GM19240 (cell line): Measurements from ENCODE around the gene SGPL1.

ENCODE experiments used
- DNase-seq: peaks from one replicate; pipeline ENCODE4 v3.0.0; 2011; ENCODE audit warnings: low spot score; ENCODE audit not compliant: insufficient read length

Gene SGPL1

GRCh38 chr10:70809726-70810125 lies 6.0 kb upstream of the SGPL1 start:
- DNase-seq = no peak

GRCh38 chr10:70810967-70811366 lies 4.8 kb upstream of the SGPL1 start:
- DNase-seq = no peak

GRCh38 chr10:70811881-70812280 lies 3.9 kb upstream of the SGPL1 start:
- DNase-seq = no peak

- no peak for DNase-seq
Observed at GRCh38 chr10:70812814-70813213, 2.9 kb upstream of the SGPL1 start.

- no peak for DNase-seq
Observed at GRCh38 chr10:70814126-70814525, 1.6 kb upstream of the SGPL1 start.

- peak; percentile 29 for DNase-seq
Observed at GRCh38 chr10:70816220-70816894, 609 bp downstream of the SGPL1 start.

- DNase-seq = no peak
Observed at GRCh38 chr10:70820976-70821750, 5.4 kb downstream of the SGPL1 start.

- no peak for DNase-seq
Observed at GRCh38 chr10:70822076-70822820, 6.5 kb downstream of the SGPL1 start.

- DNase-seq = no peak
Observed at GRCh38 chr10:70827086-70827757, 11.5 kb downstream of the SGPL1 start.

- DNase-seq = no peak
Observed at GRCh38 chr10:70828923-70829322, 13.2 kb downstream of the SGPL1 start.

GRCh38 chr10:70829543-70829942 lies 13.8 kb downstream of the SGPL1 start:
- DNase-seq = no peak

- no peak for DNase-seq
Observed at GRCh38 chr10:70830164-70830563, 14.4 kb downstream of the SGPL1 start.

GRCh38 chr10:70832221-70832620 lies 16.5 kb downstream of the SGPL1 start:
- DNase-seq = no peak

- no peak for DNase-seq
Observed at GRCh38 chr10:70832852-70833528, 17.2 kb downstream of the SGPL1 start.

- DNase-seq = no peak
Observed at GRCh38 chr10:70833601-70834000, 17.9 kb downstream of the SGPL1 start.

- DNase-seq = no peak
Observed at GRCh38 chr10:70834021-70834420, 18.3 kb downstream of the SGPL1 start.

GRCh38 chr10:70834441-70835151 lies 18.8 kb downstream of the SGPL1 start:
- DNase-seq = no peak

- no peak for DNase-seq
Observed at GRCh38 chr10:70836319-70836718, 20.6 kb downstream of the SGPL1 start.

- no peak for DNase-seq
Observed at GRCh38 chr10:70837660-70838059, 21.9 kb downstream of the SGPL1 start.

- no peak for DNase-seq
Observed at GRCh38 chr10:70838270-70838805, 22.6 kb downstream of the SGPL1 start.
